ENCODE results near the gene TRAF1.

GRCh38 chr9:120923620-120924328 is 2.8 kb downstream of the TRAF1 start:
- TF ChIP-seq CTCF (IDR thresholded peaks at IDR 0.05) (no peak), ESRRA (CRISPR knock-in tag; IDR thresholded peaks at IDR 0.05; ENCODE audit: borderline replicate concordance) (no peak), ZNF232 (CRISPR knock-in tag; IDR thresholded peaks at IDR 0.05) (no peak), USF1 (CRISPR knock-in tag; IDR thresholded peaks at IDR 0.05) (no peak), ZNF317 (CRISPR knock-in tag; IDR thresholded peaks at IDR 0.05; ENCODE audit: borderline replicate concordance, low read depth) (no peak), PRDM15 (CRISPR knock-in tag; IDR thresholded peaks at IDR 0.05) (no peak), IRF2 (CRISPR knock-in tag; IDR thresholded peaks at IDR 0.05; ENCODE audit: borderline replicate concordance, low read depth) (no peak), GRHL2 (CRISPR knock-in tag; IDR thresholded peaks at IDR 0.05; ENCODE audit: insufficient replicate concordance, severe bottlenecking) (no peak), USF2 (CRISPR knock-in tag; IDR thresholded peaks at IDR 0.05) (no peak), ZNF263 (CRISPR knock-in tag; IDR thresholded peaks at IDR 0.05; ENCODE audit: low read depth) (no peak)

All from WTC11 (cell line).